GM23248 (cell line): ENCODE data around the gene SH3RF3.

Experiments used
- EZH2 ChIP-seq: fragments of 200-600 bp; sonication (generic); IDR thresholded peaks from 2 replicates; pipeline ENCODE4 v1.6.1; 2018; ENCODE audit warnings: antibody characterized with exemption, mild to moderate bottlenecking; ENCODE audit not compliant: insufficient read depth, poor library complexity, severe bottlenecking
- EZH2phosphoT487 ChIP-seq: fragments of 200-600 bp; sonication (generic); IDR thresholded peaks from 2 replicates; pipeline ENCODE4 v1.6.1; 2018; ENCODE audit warnings: antibody characterized with exemption, moderate library complexity, mild to moderate bottlenecking, low read depth; ENCODE audit not compliant: insufficient read depth

GRCh38 chr2:109326306-109326705, 197.3 kb downstream of the SH3RF3 start:
- TF ChIP-seq EZH2 = no peak
- TF ChIP-seq EZH2phosphoT487 = no peak
